HCT116 (cell line): ENCODE measurements around the gene COBL. TPM values are rescaled to one million over a fixed set of nuclear protein-coding genes. Genes with fewer than 3 reads are reported as not detected.

Source experiments
- ATAC-seq: fragments of 200-7000 bp; cut with Tn5 transposase; 2 replicates; pipeline ENCODE4 v1.9.1; 2020; ENCODE audit warnings: mild to moderate bottlenecking, moderate library complexity
- BruUV-seq: library from RNA; stranded (reverse); fragments of 400-500 nt; replicated peaks from 2 replicates; lab custom pipeline; 2021; lab: Mats Ljungman, UMichigan
- CTCF ChIA-PET: fragments of 300-600 bp; sonication (Branson Sonifier 250); formaldehyde crosslinking; loops from one replicate; lab custom pipeline; 2021; ENCODE audit warnings: antibody characterized with exemption; lab: Charles Lee
- POLR2A ChIA-PET: fragments of 300-600, 350-600 bp; sonication (Branson Sonifier 250); formaldehyde crosslinking; loops from one replicate; lab custom pipeline; 2021; ENCODE audit warnings: antibody characterized with exemption; lab: Charles Lee
- RAD21 ChIA-PET, 2 experiments: fragments of 300-600 bp; sonication (Branson Sonifier 250); formaldehyde crosslinking; loops; one replicate each; lab custom pipeline; 2023; ENCODE audit warnings: low total read pairs in 2 of 2; ENCODE audit not compliant: uncharacterized antibody in 2 of 2, unreplicated experiment in 2 of 2, low non-redundant PET in 1 of 2; lab: Charles Lee
- DNase-seq: peaks from one replicate; pipeline ENCODE4 v3.0.0-alpha.2; 2010; ENCODE audit warnings: low read depth, low spot score
- H2AFZ ChIP-seq: fragments of 200-600 bp; shearing (Covaris generic), sonication (generic); 2 replicates; pipeline ENCODE4 v1.6.1; 2017; ENCODE audit warnings: low read depth, mixed run types, mixed read lengths, antibody characterized with exemption, low read length; ENCODE audit not compliant: poor library complexity, severe bottlenecking
- H3K27ac ChIP-seq: 2 replicates; pipeline ENCODE4 v1.5.1; 2012; ENCODE audit warnings: low read depth, low read length
- H3K27me3 ChIP-seq: fragments of 200-600 bp; sonication (generic); 2 replicates; pipeline ENCODE4 v1.6.1; 2016; ENCODE audit warnings: mixed run types, low read length, mixed read lengths; ENCODE audit not compliant: insufficient read depth
- H3K36me3 ChIP-seq, 2 experiments: fragments of 200-500 bp in 1 of 2; fragments of 200-600 bp in 1 of 2; sonication (Bioruptor generic) in 1 of 2; sonication (generic) in 1 of 2; 2 replicates each; pipeline versions ENCODE4 v1.5.1 to v1.6.1; 2014 to 2016; ENCODE audit warnings: low read length in 2 of 2, inconsistent platforms in 1 of 2, mixed read lengths in 1 of 2, mixed run types in 1 of 2; ENCODE audit not compliant: insufficient read depth in 2 of 2, control insufficient read depth in 1 of 2
- H3K4me1 ChIP-seq, 2 experiments: fragments of 200-600 bp in 1 of 2; sonication (generic) in 1 of 2; 2 replicates each; pipeline versions ENCODE4 v1.5.1 to v1.6.1; 2012 to 2017; ENCODE audit warnings: low read length in 2 of 2, inconsistent platforms in 1 of 2, mild to moderate bottlenecking in 1 of 2, mixed read lengths in 1 of 2, mixed run types in 1 of 2, moderate library complexity in 1 of 2; ENCODE audit not compliant: insufficient read depth in 2 of 2, control insufficient read depth in 1 of 2
- H3K4me2 ChIP-seq: fragments of 200-600 bp; sonication (generic); 2 replicates; pipeline ENCODE4 v1.6.1; 2017; ENCODE audit warnings: mixed run types, low read length, mixed read lengths
- H3K4me3 ChIP-seq, 2 experiments: fragments of 200-600 bp in 1 of 2; sonication (generic) in 1 of 2; replicated peaks in 1 of 2; 2 replicates each; pipeline ENCODE4 v1.5.1; 2011 to 2016; ENCODE audit warnings: low read length in 2 of 2, control low read depth in 1 of 2, low read depth in 1 of 2, mild to moderate bottlenecking in 1 of 2, mixed read lengths in 1 of 2, mixed run types in 1 of 2
- H3K79me2 ChIP-seq: fragments of 200-600 bp; sonication (generic); 2 replicates; pipeline ENCODE4 v1.6.1; 2017; ENCODE audit warnings: mild to moderate bottlenecking, mixed run types, low read length, moderate library complexity, mixed read lengths; ENCODE audit not compliant: insufficient read depth
- H3K9ac ChIP-seq: fragments of 200-600 bp; sonication (generic); 2 replicates; pipeline ENCODE4 v1.6.1; 2016; ENCODE audit warnings: low read length, mixed read lengths
- H3K9me2 ChIP-seq: fragments of 200-600 bp; sonication (generic), shearing (Covaris generic); 2 replicates; pipeline ENCODE4 v1.6.1; 2017; ENCODE audit warnings: mixed run types, mild to moderate bottlenecking, moderate library complexity; ENCODE audit not compliant: insufficient read depth
- H3K9me3 ChIP-seq, 2 experiments: fragments of 200-500 bp in 1 of 2; fragments of 200-600 bp in 1 of 2; sonication (Bioruptor generic) in 1 of 2; sonication (generic) in 1 of 2; 2 replicates each; pipeline ENCODE4 v1.6.1; 2014 to 2017; ENCODE audit warnings: low read length in 2 of 2, mixed read lengths in 2 of 2, inconsistent platforms in 1 of 2, low read depth in 1 of 2, mild to moderate bottlenecking in 1 of 2, mixed run types in 1 of 2, moderate library complexity in 1 of 2; ENCODE audit not compliant: control insufficient read depth in 1 of 2, insufficient read depth in 1 of 2
- H4K20me1 ChIP-seq: fragments of 200-600 bp; sonication (generic), shearing (Covaris generic); 2 replicates; pipeline ENCODE4 v1.6.1; 2017; ENCODE audit warnings: mixed run types, mild to moderate bottlenecking, moderate library complexity; ENCODE audit not compliant: insufficient read depth
- ATF3 ChIP-seq: IDR thresholded peaks from 2 replicates; pipeline ENCODE4 v1.6.1; 2012
- CBX3 ChIP-seq: IDR thresholded peaks from 2 replicates; pipeline ENCODE4 v1.6.1; 2012; ENCODE audit warnings: low read depth
- CEBPB ChIP-seq: IDR thresholded peaks from 2 replicates; pipeline ENCODE4 v1.6.1; 2012; ENCODE audit warnings: low read depth
- CTCF ChIP-seq, 3 experiments: fragments of 200-600 bp in 1 of 3; sonication (generic) in 1 of 3; IDR thresholded peaks in 2 of 3; conservative IDR thresholded peaks in 1 of 3; 2 replicates each; pipeline ENCODE4 v1.5.1; 2012 to 2017; ENCODE audit warnings: low read depth in 2 of 3, low read length in 2 of 3, antibody characterized with exemption in 1 of 3, borderline replicate concordance in 1 of 3, control low read depth in 1 of 3, mild to moderate bottlenecking in 1 of 3, mixed read lengths in 1 of 3, mixed run types in 1 of 3, moderate library complexity in 1 of 3; ENCODE audit not compliant: insufficient read depth in 1 of 3
- EGR1 ChIP-seq: IDR thresholded peaks from 2 replicates; pipeline ENCODE4 v1.6.1; 2012; ENCODE audit warnings: low read depth
- ELF1 ChIP-seq: IDR thresholded peaks from 2 replicates; pipeline ENCODE4 v1.6.1; 2012; ENCODE audit warnings: low read depth, borderline replicate concordance
- EZH2 ChIP-seq: fragments of 200-600 bp; sonication (generic); IDR thresholded peaks from 2 replicates; pipeline ENCODE4 v1.6.1; 2017; ENCODE audit warnings: antibody characterized with exemption, mixed run types
- EZH2phosphoT487 ChIP-seq: fragments of 200-600 bp; IDR thresholded peaks from 2 replicates; pipeline ENCODE4 v1.6.1; 2018; ENCODE audit warnings: antibody characterized with exemption, borderline replicate concordance
- FOSL1 ChIP-seq: IDR thresholded peaks from 2 replicates; pipeline ENCODE4 v1.6.1; 2012; ENCODE audit warnings: low read depth
- JUND ChIP-seq: IDR thresholded peaks from 2 replicates; pipeline ENCODE4 v1.6.1; 2012
- MAX ChIP-seq: IDR thresholded peaks from 2 replicates; pipeline ENCODE4 v1.6.1; 2012
- POLR2A ChIP-seq: IDR thresholded peaks from 2 replicates; pipeline ENCODE4 v1.7.0; 2011; ENCODE audit warnings: borderline replicate concordance; ENCODE audit not compliant: insufficient read depth, insufficient read length; ENCODE audit errors: extremely low read depth
- POLR2AphosphoS5 ChIP-seq: IDR thresholded peaks from 2 replicates; pipeline ENCODE4 v1.6.1; 2011; ENCODE audit warnings: mild to moderate bottlenecking, low read depth, low read length, moderate library complexity
- RAD21 ChIP-seq: IDR thresholded peaks from 2 replicates; pipeline ENCODE4 v1.6.1; 2012; ENCODE audit warnings: low read depth, mild to moderate bottlenecking
- REST ChIP-seq: IDR thresholded peaks from 2 replicates; pipeline ENCODE4 v1.6.1; 2012; ENCODE audit warnings: low read depth
- SIN3A ChIP-seq: IDR thresholded peaks from 2 replicates; pipeline ENCODE4 v1.6.1; 2012; ENCODE audit warnings: low read depth
- SP1 ChIP-seq: IDR thresholded peaks from 2 replicates; pipeline ENCODE4 v1.6.1; 2012; ENCODE audit warnings: low read depth
- SRF ChIP-seq: IDR thresholded peaks from 2 replicates; pipeline ENCODE4 v1.6.1; 2012; ENCODE audit warnings: low read depth
- TCF7L2 ChIP-seq: IDR thresholded peaks from 2 replicates; pipeline ENCODE4 v1.7.0; 2011; ENCODE audit warnings: borderline replicate concordance, inconsistent platforms; ENCODE audit not compliant: insufficient read depth, insufficient read length; ENCODE audit errors: extremely low read depth
- YY1 ChIP-seq: IDR thresholded peaks from 2 replicates; pipeline ENCODE4 v1.6.1; 2011; ENCODE audit warnings: low read length, low read depth, moderate library complexity, mild to moderate bottlenecking; ENCODE audit not compliant: insufficient replicate concordance; ENCODE audit errors: extremely low read depth
- ZFX ChIP-seq: fragments of 450-650 bp; IDR thresholded peaks from 2 replicates; pipeline ENCODE4 v1.6.1; 2017
- ZNF274 ChIP-seq: fragments of 200-500 bp; sonication (Bioruptor generic); IDR thresholded peaks from 2 replicates; pipeline ENCODE4 v1.6.1; 2014; ENCODE audit warnings: mild to moderate bottlenecking, low read depth, low read length, inconsistent platforms
- intact Hi-C: fragments of 100-400 bp; cut with micrococcal nuclease; formaldehyde crosslinking; loops from 2 replicates; pipeline ENCODE4 v1.10.0; 2022
- total RNA-seq: library from RNA; stranded (reverse); gene quantifications from one replicate; pipeline ENCODE4 v1.2.1, GENCODE V29; 2021; ENCODE audit not compliant: unreplicated experiment

COBL gene
- total RNA-seq, 1 experiment from 2014 or later = 19.3 TPM

- Histone ChIP-seq H3K27ac (no peak overlapping the region), H2AFZ (no peak overlapping the region), H3K4me2 (peak overlapping the region; percentile 61), H3K9me3 (no peaks in the 10 kb centered on the region), H3K4me3 (no peak overlapping the region), H3K36me3 (no peaks in the 10 kb centered on the region), H4K20me1 (no peaks in the 10 kb centered on the region), H3K79me2 (no peaks in the 10 kb centered on the region; the same call in 1 of the 2 replicates), H3K4me1 (peaks cover 25 to 47% of the 10 kb centered on the region in 2 experiments), H3K27me3 (no peaks in the 10 kb centered on the region), H3K9me2 (no peaks in the 10 kb centered on the region), H3K9ac (no peak overlapping the region)
- POLR2A ChIA-PET = no interaction called here
- DNase-seq (no peak), ATAC-seq (no peak)
- BruUV-seq = no TSS peak
- CTCF ChIA-PET = interaction anchor here (0.8 to 1.5 kb wide), 3 partner anchors 89 to 116 kb away, joined by 3 to 7 read pairs (median 5); no protein-coding TSS in a partner anchor
- intact Hi-C loops = loop anchor here (5.0 kb wide), 1 partner anchor 116 kb away; no protein-coding TSS in a partner anchor
- RAD21 ChIA-PET = interaction anchor here (0.6 to 0.9 kb wide), 2 partner anchors 72 to 115 kb away, joined by 3 to 4 read pairs; no protein-coding TSS in a partner anchor
- TF ChIP-seq POLR2AphosphoS5 (no peak), EGR1 (no peak), MAX (peak; percentile 60), YY1 (no peak), EZH2phosphoT487 (no peak), CBX3 (0 out of 2 replicates have a peak, but pooled peaks have one; percentile 35), POLR2A (no peak), REST (no peak), CTCF (IDR thresholded peaks at IDR 0.05 in 2 of 3, conservative IDR thresholded peaks at IDR 0.05 in 1 of 3; ENCODE audit: borderline replicate concordance in 1 of 3, insufficient read depth in 1 of 3, low read depth in 2 of 3, low read length in 2 of 3) (no peak), FOSL1 (peak; percentile 50), SP1 (0 out of 2 replicates have a peak, but pooled peaks have one; percentile 12), SRF (no peak), TCF7L2 (no peak), ATF3 (no peak), JUND (peak; percentile 41; the same call in 1 of the 2 replicates), ZNF274 (no peak), RAD21 (no peak), SIN3A (no peak), EZH2 (no peak), ELF1 (no peak), ZFX (no peak), CEBPB (0 out of 2 replicates have a peak, but pooled peaks have one; percentile 20)
Observed at GRCh38 chr7:51251290-51251689, 65.3 kb downstream of the COBL start.
